Measurements from ENCODE around the gene CNEP1R1. TPM values are rescaled to one million over a fixed set of nuclear protein-coding genes. Genes with fewer than 3 reads are reported as not detected.
"Not testable (repeated sequence)": the region's sequence is repeated elsewhere in the genome, so short reads cannot be mapped to it uniquely, and the experiment has no call there.

Gene CNEP1R1
- total RNA-seq, 2 experiments from 2014 or later = 36.6 to 46.3 TPM

- H3K4me3 Mint-ChIP-seq = no peak overlapping the region
- no peaks in the 10 kb centered on the region for H3K4me1 Mint-ChIP-seq (ENCODE audit: low read depth)
- intact Hi-C loops (cut with DNase I, micrococcal nuclease) = no loop called here
- no peak overlapping the region for H3K27ac Mint-ChIP-seq
- ChIA-PET POLR2A (no interaction called here), CTCF (no interaction called here)
- no peaks in the 10 kb centered on the region for H3K36me3 ChIP-seq (ENCODE audit: insufficient read depth, low read length)
- no peak for DNase-seq
- no peaks in the 10 kb centered on the region for H3K4me1 ChIP-seq (ENCODE audit: insufficient read depth, low read length)
- no peaks in the 10 kb centered on the region for H3K36me3 Mint-ChIP-seq (ENCODE audit: low read depth)
- ATAC-seq (ENCODE audit: poor library complexity) = no peak
- no peaks in the 10 kb centered on the region for H3K27me3 Mint-ChIP-seq
- H3K9me3 ChIP-seq (ENCODE audit: control insufficient read depth in 1 of 2, insufficient read depth in 1 of 2, low read length in 2 of 2) = peaks cover 0 to 4% of the 10 kb centered on the region in 2 experiments
- H3K27me3 ChIP-seq (ENCODE audit: control insufficient read depth in 1 of 2, insufficient read depth in 2 of 2, low read length in 2 of 2) = no peaks in the 10 kb centered on the region
- no peak overlapping the region for H3K27ac ChIP-seq (ENCODE audit: low read depth in 1 of 2, low read length in 2 of 2)
- H3K4me3 ChIP-seq (ENCODE audit: low read length) = no peak overlapping the region
- TF ChIP-seq CTCF (IDR thresholded peaks at IDR 0.05) = no peak
- H3K9me3 Mint-ChIP-seq = no peaks in the 10 kb centered on the region
These were observed 13.3 kb upstream of the CNEP1R1 start for GRCh38 chr16:50011707-50012106.

- Histone ChIP-seq H3K27ac (ENCODE audit: low read depth in 1 of 2, low read length in 2 of 2) (no peak overlapping the region), H3K4me1 (ENCODE audit: insufficient read depth, low read length) (no peaks in the 10 kb centered on the region), H3K9me3 (ENCODE audit: control insufficient read depth in 1 of 2, insufficient read depth in 1 of 2, low read length in 2 of 2) (peaks cover 0 to 4% of the 10 kb centered on the region in 2 experiments), H3K27me3 (ENCODE audit: control insufficient read depth in 1 of 2, insufficient read depth in 2 of 2, low read length in 2 of 2) (no peaks in the 10 kb centered on the region), H3K4me3 (ENCODE audit: low read length) (no peak overlapping the region), H3K36me3 (ENCODE audit: insufficient read depth, low read length) (no peaks in the 10 kb centered on the region)
- no peak for DNase-seq
- no peak overlapping the region for H3K4me3 Mint-ChIP-seq
- ChIA-PET POLR2A (no interaction called here), CTCF (no interaction called here)
- ATAC-seq (ENCODE audit: poor library complexity) = no peak
- H3K4me1 Mint-ChIP-seq (ENCODE audit: low read depth) = no peaks in the 10 kb centered on the region
- no peaks in the 10 kb centered on the region for H3K9me3 Mint-ChIP-seq
- no peaks in the 10 kb centered on the region for H3K36me3 Mint-ChIP-seq (ENCODE audit: low read depth)
- intact Hi-C loops (cut with DNase I, micrococcal nuclease) = no loop called here
- TF ChIP-seq CTCF (IDR thresholded peaks at IDR 0.05) = no peak
- H3K27me3 Mint-ChIP-seq = no peaks in the 10 kb centered on the region
- H3K27ac Mint-ChIP-seq = no peak overlapping the region
These were observed 12.8 kb upstream of the CNEP1R1 start for GRCh38 chr16:50012182-50012581.

- H3K27ac Mint-ChIP-seq; H3K4me3 ChIP-seq (ENCODE audit: low read length); H3K4me1 Mint-ChIP-seq (ENCODE audit: low read depth); ATAC-seq (ENCODE audit: poor library complexity); H3K9me3 ChIP-seq (ENCODE audit: control insufficient read depth in 1 of 2, insufficient read depth in 1 of 2, low read length in 2 of 2); DNase-seq; H3K4me1 ChIP-seq (ENCODE audit: insufficient read depth, low read length); H3K36me3 ChIP-seq (ENCODE audit: insufficient read depth, low read length); CTCF ChIA-PET; intact Hi-C loops (cut with DNase I, micrococcal nuclease); H3K27me3 Mint-ChIP-seq; H3K27ac ChIP-seq (ENCODE audit: low read depth in 1 of 2, low read length in 2 of 2); H3K36me3 Mint-ChIP-seq (ENCODE audit: low read depth); H3K4me3 Mint-ChIP-seq; H3K9me3 Mint-ChIP-seq; POLR2A ChIA-PET; H3K27me3 ChIP-seq (ENCODE audit: control insufficient read depth in 1 of 2, insufficient read depth in 2 of 2, low read length in 2 of 2): not testable (repeated sequence)
These were observed 10.8 kb upstream of the CNEP1R1 start for GRCh38 chr16:50014211-50014610.

GRCh38 chr16:50015631-50016030 lies 9.4 kb upstream of the CNEP1R1 start:
- H3K36me3 ChIP-seq (ENCODE audit: insufficient read depth, low read length) = no peaks in the 10 kb centered on the region
- H3K4me1 Mint-ChIP-seq (ENCODE audit: low read depth) = no peaks in the 10 kb centered on the region
- no peaks in the 10 kb centered on the region for H3K27me3 Mint-ChIP-seq
- H3K27me3 ChIP-seq (ENCODE audit: control insufficient read depth in 1 of 2, insufficient read depth in 2 of 2, low read length in 2 of 2) = no peaks in the 10 kb centered on the region
- intact Hi-C loops (cut with DNase I, micrococcal nuclease) = no loop called here
- ChIA-PET POLR2A (no interaction called here), CTCF (no interaction called here)
- DNase-seq (no peak), ATAC-seq (ENCODE audit: poor library complexity) (no peak)
- no peaks in the 10 kb centered on the region for H3K4me1 ChIP-seq (ENCODE audit: insufficient read depth, low read length)
- H3K4me3 Mint-ChIP-seq = no peak overlapping the region
- no peak overlapping the region for H3K4me3 ChIP-seq (ENCODE audit: low read length)
- no peak for TF ChIP-seq CTCF (IDR thresholded peaks at IDR 0.05)
- no peaks in the 10 kb centered on the region for H3K36me3 Mint-ChIP-seq (ENCODE audit: low read depth)
- H3K9me3 Mint-ChIP-seq = no peaks in the 10 kb centered on the region
- no peak overlapping the region for H3K27ac Mint-ChIP-seq
- no peaks in the 10 kb centered on the region for H3K9me3 ChIP-seq (ENCODE audit: control insufficient read depth in 1 of 2, insufficient read depth in 1 of 2, low read length in 2 of 2)
- H3K27ac ChIP-seq (ENCODE audit: low read depth in 1 of 2, low read length in 2 of 2) = no peak overlapping the region

All from CD4-positive, alpha-beta T cell (primary cell).